ENCODE measurements around the gene CP.

GRCh38 chr3:149179220-149179619 lies 42.4 kb downstream of the CP start:
- TF ChIP-seq CTCF (IDR thresholded peaks at IDR 0.05) (no peak), POLR2A (IDR thresholded peaks at IDR 0.05) (no peak), POLR2AphosphoS5 (IDR thresholded peaks at IDR 0.05) (no peak)
